HG03064 (cell line): Measurements from ENCODE around the gene SEMA3G.
A peak's percentile ranks its signal among the peaks of the same experiment; 100 is the strongest.

ENCODE experiments used
- ATAC-seq: cut with Tn5 transposase; IDR thresholded peaks from one replicate; pipeline ENCODE4 v1.9.1; 2021; ENCODE audit warnings: low read depth; ENCODE audit not compliant: unreplicated experiment

Gene SEMA3G

GRCh38 chr3:52444860-52445793, at the start of gene SEMA3G:
SEMA3G (minus strand) TSS chr3:52445103; CDS start chr3:52445027, 76 bp downstream.
- ATAC-seq = peak; percentile 65

GRCh38 chr3:52494445-52494844, 49.5 kb upstream of the SEMA3G start:
- ATAC-seq = no peak

GRCh38 chr3:52493232-52494017, 48.5 kb upstream of the SEMA3G start:
- no peak for ATAC-seq

- ATAC-seq = no peak
Observed at GRCh38 chr3:52492059-52492458, 47.2 kb upstream of the SEMA3G start.

GRCh38 chr3:52490939-52491526, 46.1 kb upstream of the SEMA3G start:
- ATAC-seq = no peak

GRCh38 chr3:52490035-52490938, 45.4 kb upstream of the SEMA3G start:
- no peak for ATAC-seq

GRCh38 chr3:52489453-52489852, 44.5 kb upstream of the SEMA3G start:
- ATAC-seq = no peak

GRCh38 chr3:52488746-52489145, 43.8 kb upstream of the SEMA3G start:
- no peak for ATAC-seq

- ATAC-seq = no peak
Observed at GRCh38 chr3:52487788-52488691, 43.1 kb upstream of the SEMA3G start.

- ATAC-seq = no peak
Observed at GRCh38 chr3:52487050-52487787, 42.3 kb upstream of the SEMA3G start.

GRCh38 chr3:52484680-52485461, 40.0 kb upstream of the SEMA3G start:
- no peak for ATAC-seq

GRCh38 chr3:52483577-52484381, 38.9 kb upstream of the SEMA3G start:
- ATAC-seq = no peak

- ATAC-seq = no peak
Observed at GRCh38 chr3:52483081-52483480, 38.2 kb upstream of the SEMA3G start.

- ATAC-seq = no peak
Observed at GRCh38 chr3:52481819-52482521, 37.1 kb upstream of the SEMA3G start.

GRCh38 chr3:52480768-52481715, 36.1 kb upstream of the SEMA3G start:
- no peak for ATAC-seq
